Gastrocnemius medialis (tissue), 4 donors: ENCODE measurements around the gene MRPL18.

Experiments
- POLR2A ChIP-seq, 2 donors: fragments of 450-650 bp; IDR thresholded peaks; one replicate each; pipeline ENCODE4 v1.6.1; 2017; ENCODE audit warnings: antibody characterized with exemption in 2 of 2, mild to moderate bottlenecking in 2 of 2, moderate library complexity in 2 of 2
- TF ChIP-seq, protein P1 (sequence below), 5 experiments: fragments of 450-650 bp in 3 of 5; fragments of 200-600 bp in 2 of 5; sonication (generic) in 2 of 5; IDR thresholded peaks in 4 of 5; conservative IDR thresholded peaks in 1 of 5; 1 replicate in 4 of 5; 2 replicates in 1 of 5; pipeline ENCODE4 v1.5.1; 2016 to 2019; ENCODE audit warnings: antibody characterized with exemption in 5 of 5, mild to moderate bottlenecking in 3 of 5, moderate library complexity in 3 of 5

DNA sequence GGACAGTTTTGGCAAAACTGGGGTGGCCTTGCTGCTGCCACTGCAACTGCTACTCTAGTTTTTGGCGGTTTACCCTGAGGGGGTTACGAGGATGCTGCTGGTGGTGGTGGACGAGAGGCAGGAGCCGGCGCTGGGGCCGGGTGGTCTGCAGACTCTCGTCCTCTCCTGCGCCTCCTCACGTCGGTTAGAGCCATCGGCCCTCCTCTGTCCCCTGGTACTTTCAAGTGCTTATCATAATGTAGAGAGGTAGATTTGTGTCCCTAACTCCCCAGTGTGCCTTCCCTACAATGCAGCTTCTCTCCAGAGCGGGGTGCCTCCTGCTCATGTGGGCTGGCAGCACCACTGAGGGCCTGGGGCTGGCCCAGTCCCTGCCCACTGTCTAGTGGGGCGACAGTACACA lies 35.7 kb downstream of the MRPL18 start:
- TF ChIP-seq, protein P1, sequence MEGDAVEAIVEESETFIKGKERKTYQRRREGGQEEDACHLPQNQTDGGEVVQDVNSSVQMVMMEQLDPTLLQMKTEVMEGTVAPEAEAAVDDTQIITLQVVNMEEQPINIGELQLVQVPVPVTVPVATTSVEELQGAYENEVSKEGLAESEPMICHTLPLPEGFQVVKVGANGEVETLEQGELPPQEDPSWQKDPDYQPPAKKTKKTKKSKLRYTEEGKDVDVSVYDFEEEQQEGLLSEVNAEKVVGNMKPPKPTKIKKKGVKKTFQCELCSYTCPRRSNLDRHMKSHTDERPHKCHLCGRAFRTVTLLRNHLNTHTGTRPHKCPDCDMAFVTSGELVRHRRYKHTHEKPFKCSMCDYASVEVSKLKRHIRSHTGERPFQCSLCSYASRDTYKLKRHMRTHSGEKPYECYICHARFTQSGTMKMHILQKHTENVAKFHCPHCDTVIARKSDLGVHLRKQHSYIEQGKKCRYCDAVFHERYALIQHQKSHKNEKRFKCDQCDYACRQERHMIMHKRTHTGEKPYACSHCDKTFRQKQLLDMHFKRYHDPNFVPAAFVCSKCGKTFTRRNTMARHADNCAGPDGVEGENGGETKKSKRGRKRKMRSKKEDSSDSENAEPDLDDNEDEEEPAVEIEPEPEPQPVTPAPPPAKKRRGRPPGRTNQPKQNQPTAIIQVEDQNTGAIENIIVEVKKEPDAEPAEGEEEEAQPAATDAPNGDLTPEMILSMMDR (IDR thresholded peaks at IDR 0.05 in 4 of 5, conservative IDR thresholded peaks at IDR 0.05 in 1 of 5) = no peak
- TF ChIP-seq POLR2A (IDR thresholded peaks at IDR 0.05) = no peak
